HL-60 (cell line): Measurements from ENCODE around the gene PTPRN2.

Source experiments
- DNase-seq, 2 experiments: peaks; one replicate each; pipeline ENCODE4 v3.0.0-alpha.2; 2010 to 2020; ENCODE audit warnings: low read depth in 1 of 2, low spot score in 1 of 2
- H3K27ac ChIP-seq: fragments of 250-450 bp; sonication (Bioruptor Pico); replicated peaks from 2 replicates; pipeline ENCODE4 v1.5.1; 2020; ENCODE audit warnings: mild to moderate bottlenecking, moderate library complexity
- H3K27me3 ChIP-seq: fragments of 250-450 bp; sonication (Bioruptor Pico); 2 replicates; pipeline ENCODE4 v1.5.1; 2021; ENCODE audit warnings: mild to moderate bottlenecking, moderate library complexity; ENCODE audit not compliant: insufficient read depth, poor library complexity, severe bottlenecking
- H3K4me3 ChIP-seq: replicated peaks from 2 replicates; pipeline ENCODE4 v1.5.1; 2011; ENCODE audit warnings: mild to moderate bottlenecking, control low read depth, low read length; ENCODE audit not compliant: insufficient read depth
- GABPA ChIP-seq: IDR thresholded peaks from 2 replicates; pipeline ENCODE4 v1.6.1; 2012; ENCODE audit warnings: low read depth
- POLR2AphosphoS5 ChIP-seq: IDR thresholded peaks from 2 replicates; pipeline ENCODE4 v1.6.1; 2012; ENCODE audit warnings: low read depth
- SPI1 ChIP-seq: IDR thresholded peaks from 2 replicates; pipeline ENCODE4 v1.6.1; 2012; ENCODE audit warnings: low read depth, mild to moderate bottlenecking, borderline replicate concordance
- TF ChIP-seq, protein P1 (sequence below): IDR thresholded peaks from one replicate; pipeline ENCODE4 v1.5.1; 2011; ENCODE audit warnings: low read length, control low read depth, inconsistent platforms; ENCODE audit not compliant: insufficient read depth
- TF ChIP-seq, protein P2 (sequence below): IDR thresholded peaks from 2 replicates; pipeline ENCODE4 v1.6.1; 2012; ENCODE audit warnings: low read depth; ENCODE audit not compliant: insufficient replicate concordance

PTPRN2 gene

DNA sequence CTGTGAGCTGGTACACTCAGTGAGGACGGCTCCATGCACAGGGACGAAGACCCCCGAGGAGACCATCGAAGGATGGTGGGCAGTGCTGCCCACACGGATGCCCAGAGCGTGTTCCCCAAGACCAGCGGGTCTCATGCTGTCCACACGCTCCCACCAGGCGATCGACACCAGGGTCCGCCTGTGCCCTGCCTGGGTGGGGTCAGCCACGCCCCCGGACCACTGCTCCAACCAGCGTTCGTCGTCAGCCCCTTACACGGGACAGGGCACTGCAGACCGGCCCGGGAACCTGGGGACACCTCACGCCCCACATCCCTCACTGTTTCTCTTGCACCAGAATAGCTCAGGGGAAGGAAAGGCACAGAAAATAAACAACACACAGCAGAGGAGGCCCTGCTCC lies 1027.4 kb downstream of the PTPRN2 start:
- no peak overlapping the region for H3K4me3 ChIP-seq
- no peak for DNase-seq
- no peaks in the 10 kb centered on the region for H3K27me3 ChIP-seq
- no peak overlapping the region for H3K27ac ChIP-seq
- TF ChIP-seq POLR2AphosphoS5, result no peak
- no peak for TF ChIP-seq GABPA
- no peak for TF ChIP-seq SPI1
- TF ChIP-seq, protein P1, sequence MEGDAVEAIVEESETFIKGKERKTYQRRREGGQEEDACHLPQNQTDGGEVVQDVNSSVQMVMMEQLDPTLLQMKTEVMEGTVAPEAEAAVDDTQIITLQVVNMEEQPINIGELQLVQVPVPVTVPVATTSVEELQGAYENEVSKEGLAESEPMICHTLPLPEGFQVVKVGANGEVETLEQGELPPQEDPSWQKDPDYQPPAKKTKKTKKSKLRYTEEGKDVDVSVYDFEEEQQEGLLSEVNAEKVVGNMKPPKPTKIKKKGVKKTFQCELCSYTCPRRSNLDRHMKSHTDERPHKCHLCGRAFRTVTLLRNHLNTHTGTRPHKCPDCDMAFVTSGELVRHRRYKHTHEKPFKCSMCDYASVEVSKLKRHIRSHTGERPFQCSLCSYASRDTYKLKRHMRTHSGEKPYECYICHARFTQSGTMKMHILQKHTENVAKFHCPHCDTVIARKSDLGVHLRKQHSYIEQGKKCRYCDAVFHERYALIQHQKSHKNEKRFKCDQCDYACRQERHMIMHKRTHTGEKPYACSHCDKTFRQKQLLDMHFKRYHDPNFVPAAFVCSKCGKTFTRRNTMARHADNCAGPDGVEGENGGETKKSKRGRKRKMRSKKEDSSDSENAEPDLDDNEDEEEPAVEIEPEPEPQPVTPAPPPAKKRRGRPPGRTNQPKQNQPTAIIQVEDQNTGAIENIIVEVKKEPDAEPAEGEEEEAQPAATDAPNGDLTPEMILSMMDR, result no peak
- TF ChIP-seq, protein P2, sequence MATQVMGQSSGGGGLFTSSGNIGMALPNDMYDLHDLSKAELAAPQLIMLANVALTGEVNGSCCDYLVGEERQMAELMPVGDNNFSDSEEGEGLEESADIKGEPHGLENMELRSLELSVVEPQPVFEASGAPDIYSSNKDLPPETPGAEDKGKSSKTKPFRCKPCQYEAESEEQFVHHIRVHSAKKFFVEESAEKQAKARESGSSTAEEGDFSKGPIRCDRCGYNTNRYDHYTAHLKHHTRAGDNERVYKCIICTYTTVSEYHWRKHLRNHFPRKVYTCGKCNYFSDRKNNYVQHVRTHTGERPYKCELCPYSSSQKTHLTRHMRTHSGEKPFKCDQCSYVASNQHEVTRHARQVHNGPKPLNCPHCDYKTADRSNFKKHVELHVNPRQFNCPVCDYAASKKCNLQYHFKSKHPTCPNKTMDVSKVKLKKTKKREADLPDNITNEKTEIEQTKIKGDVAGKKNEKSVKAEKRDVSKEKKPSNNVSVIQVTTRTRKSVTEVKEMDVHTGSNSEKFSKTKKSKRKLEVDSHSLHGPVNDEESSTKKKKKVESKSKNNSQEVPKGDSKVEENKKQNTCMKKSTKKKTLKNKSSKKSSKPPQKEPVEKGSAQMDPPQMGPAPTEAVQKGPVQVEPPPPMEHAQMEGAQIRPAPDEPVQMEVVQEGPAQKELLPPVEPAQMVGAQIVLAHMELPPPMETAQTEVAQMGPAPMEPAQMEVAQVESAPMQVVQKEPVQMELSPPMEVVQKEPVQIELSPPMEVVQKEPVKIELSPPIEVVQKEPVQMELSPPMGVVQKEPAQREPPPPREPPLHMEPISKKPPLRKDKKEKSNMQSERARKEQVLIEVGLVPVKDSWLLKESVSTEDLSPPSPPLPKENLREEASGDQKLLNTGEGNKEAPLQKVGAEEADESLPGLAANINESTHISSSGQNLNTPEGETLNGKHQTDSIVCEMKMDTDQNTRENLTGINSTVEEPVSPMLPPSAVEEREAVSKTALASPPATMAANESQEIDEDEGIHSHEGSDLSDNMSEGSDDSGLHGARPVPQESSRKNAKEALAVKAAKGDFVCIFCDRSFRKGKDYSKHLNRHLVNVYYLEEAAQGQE, result no peak

DNA sequence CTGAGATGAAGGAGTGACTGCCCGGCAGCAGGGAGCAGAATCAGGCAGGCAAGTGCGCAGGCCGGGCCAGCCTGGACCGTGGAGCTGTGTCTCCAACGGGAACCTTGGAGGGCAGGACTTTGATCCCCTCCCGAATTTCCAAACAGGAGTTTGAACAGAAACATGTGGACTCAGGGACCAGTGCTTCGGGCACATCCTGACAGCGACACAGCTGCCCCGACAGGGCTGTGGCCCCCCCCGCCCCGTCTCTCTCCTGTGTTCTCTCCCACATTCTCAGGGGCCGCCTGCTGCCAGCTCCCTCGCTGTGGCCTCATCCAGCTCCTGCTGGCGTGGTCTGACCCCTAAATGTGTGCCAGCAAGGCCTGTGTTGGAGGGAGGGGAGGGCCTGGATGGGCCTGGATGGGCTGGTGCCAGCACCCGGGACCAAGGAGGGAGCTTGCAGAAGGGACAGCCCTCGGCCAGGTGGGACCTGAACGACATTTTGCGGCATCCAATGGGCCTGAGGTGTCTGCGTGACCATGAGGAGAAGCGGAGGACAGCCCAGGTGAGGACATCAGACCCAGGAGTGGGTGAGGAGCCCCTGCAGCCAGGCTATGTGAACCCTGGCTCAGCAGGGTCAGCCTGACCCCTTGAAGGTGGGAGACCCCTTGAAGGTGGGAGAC lies 1027.9 kb downstream of the PTPRN2 start:
- TF ChIP-seq, protein P2, result no peak
- TF ChIP-seq, protein P1, result no peak
- TF ChIP-seq SPI1 (no peak), POLR2AphosphoS5 (no peak), GABPA (no peak)
- no peak for DNase-seq
- no peak overlapping the region for H3K27ac ChIP-seq
- H3K4me3 ChIP-seq, result no peak overlapping the region
- no peaks in the 10 kb centered on the region for H3K27me3 ChIP-seq

DNA sequence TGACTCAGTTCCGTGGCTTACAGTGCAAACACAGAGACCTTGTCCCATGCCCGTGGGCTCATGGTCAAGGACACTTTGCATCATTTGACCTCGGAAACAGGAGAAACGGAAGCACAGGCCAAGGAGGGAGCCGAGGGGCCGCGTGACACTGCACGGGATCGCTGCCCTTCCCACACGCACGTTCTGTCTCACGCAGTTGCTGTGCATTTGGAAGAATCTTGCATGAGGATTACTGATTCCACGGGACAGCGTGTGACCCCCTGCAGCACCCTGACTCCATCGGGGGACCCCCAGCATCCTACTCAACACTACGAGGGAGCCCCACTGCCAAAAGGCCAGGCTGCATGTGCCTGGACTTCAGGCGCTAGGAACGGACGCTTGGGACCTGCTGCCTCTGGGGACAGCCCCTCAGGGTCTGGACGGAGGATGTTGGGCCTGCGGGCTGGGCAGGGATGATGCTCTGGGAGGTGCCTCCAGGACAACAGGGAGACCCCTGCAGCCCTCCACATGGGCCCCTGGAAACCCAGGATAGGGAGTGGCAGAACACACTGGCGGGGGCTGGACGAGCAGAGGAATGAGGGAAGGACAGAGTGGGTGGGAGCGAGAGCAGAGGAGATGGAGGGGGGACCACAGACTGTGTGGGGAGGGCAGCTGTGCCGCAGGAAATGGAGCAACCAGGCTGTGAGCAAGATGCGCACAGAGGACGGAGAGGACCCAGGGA lies 1028.6 kb downstream of the PTPRN2 start:
- TF ChIP-seq POLR2AphosphoS5, result no peak
- no peak for TF ChIP-seq GABPA
- no peak for TF ChIP-seq SPI1
- TF ChIP-seq, protein P1, result no peak
- TF ChIP-seq, protein P2, result no peak
- no peak overlapping the region for H3K27ac ChIP-seq
- no peak for DNase-seq
- H3K4me3 ChIP-seq, result no peak overlapping the region
- no peaks in the 10 kb centered on the region for H3K27me3 ChIP-seq
